ENCODE measurements around the gene BHLHA9. TPM values are rescaled to one million over a fixed set of nuclear protein-coding genes. Genes with fewer than 3 reads are reported as not detected.
"Not testable (repeated sequence)": the region's sequence is repeated elsewhere in the genome, so short reads cannot be mapped to it uniquely, and the experiment has no call there.

Gene BHLHA9
- total RNA-seq = not detected

DNA sequence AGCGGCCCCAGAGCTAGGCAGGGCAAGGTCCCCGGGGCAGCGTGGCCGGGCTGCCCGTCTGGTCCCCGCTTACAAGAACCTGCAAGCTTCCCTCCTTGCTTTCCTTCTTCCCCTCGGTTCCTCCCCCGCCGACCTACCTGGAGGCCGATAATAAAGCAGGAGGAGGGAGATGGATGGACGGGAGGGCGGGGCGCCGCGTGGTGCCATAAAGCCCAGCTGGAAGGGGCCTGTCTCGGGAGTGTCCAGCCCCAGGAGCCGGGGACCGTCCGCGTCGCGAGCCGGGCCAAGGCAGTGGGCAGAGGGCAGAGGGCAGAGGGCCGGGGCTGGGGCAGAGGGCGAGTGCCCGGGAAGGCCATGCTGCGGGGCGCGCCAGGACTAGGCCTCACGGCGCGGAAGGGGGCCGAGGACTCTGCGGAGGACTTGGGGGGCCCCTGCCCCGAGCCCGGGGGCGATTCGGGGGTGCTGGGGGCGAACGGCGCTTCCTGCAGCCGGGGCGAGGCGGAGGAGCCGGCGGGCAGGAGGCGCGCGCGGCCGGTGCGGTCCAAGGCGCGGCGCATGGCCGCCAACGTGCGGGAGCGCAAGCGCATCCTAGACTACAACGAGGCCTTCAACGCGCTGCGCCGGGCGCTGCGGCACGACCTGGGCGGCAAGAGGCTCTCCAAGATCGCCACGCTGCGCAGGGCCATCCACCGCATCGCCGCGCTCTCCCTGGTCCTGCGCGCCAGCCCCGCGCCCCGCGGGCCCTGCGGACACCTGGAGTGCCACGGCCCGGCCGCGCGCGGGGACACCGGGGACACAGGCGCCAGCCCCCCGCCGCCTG, at the start of gene BHLHA9:
TSS of gene BHLHA9 (plus strand) at position 235 of the 820 bp plus-strand sequence. CDS start at position 355, 120 bp downstream.
- ChIA-PET POLR2A (no interaction called here), CTCF (interaction anchor here (0.9 to 2.0 kb wide), 4 partner anchors 9 to 175 kb away, joined by 3 to 8 read pairs (median 4); partner anchors contain the start of gene TRARG1)

DNA sequence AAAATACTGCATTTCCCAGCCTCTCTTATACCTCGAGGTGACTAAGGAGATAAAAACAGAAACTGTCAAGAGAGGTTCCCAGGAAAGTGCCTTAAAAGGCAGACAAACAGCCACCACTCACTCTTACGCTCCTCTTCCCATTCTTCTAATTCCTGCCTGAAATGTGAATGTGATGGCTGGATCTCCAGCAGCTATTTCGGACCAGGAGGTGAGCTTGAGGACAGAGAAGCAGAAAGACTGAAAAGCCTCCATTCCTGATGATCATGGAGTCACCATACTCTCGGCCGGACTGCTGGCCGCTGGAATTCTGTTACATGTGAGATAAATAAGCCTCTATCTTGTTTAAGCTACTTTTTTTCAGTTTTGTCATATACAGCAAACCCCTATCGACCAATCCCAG, 49.0 kb upstream of the BHLHA9 start:
- ChIA-PET CTCF (no interaction called here), POLR2A (no interaction called here)

DNA sequence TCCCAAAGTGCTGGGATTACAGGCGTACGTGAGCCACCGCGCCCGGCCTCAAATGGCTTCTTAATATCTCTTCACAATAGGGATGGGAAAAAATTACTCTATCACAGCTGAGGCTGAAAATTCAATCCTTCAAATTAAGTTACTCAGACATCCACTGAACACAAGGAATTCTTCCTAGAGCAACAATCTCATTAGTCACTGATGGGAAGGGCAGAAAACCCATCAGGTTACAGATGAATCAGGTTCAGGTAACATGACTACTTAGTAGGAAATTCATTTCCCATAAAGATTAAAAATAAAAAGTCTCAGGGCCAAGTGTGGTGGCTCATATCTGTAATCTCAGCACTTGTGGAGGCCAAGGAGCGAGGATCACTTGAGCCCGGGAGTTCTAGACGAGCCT, 47.9 kb upstream of the BHLHA9 start:
- CTCF ChIA-PET = no interaction called here
- POLR2A ChIA-PET = no interaction called here

DNA sequence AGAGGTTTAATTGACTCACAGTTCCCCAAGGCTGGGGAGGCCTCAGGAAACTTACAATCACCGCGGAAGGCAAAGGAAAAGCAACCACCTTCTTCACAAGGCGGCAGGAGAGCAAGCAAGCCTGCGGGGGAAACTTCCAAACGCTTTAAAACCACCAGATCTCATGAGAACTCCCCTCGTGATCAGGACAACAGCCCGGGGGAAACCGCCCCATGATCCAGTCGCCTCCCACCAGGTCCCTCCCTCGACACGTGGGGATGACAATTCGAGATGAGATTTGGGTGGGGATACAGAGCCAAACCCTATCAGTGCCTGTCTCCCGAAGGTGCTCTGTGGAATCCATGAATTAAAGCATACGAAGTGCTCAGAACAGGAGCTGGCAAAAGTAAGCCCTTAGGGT, 46.6 kb upstream of the BHLHA9 start:
- ChIA-PET POLR2A (no interaction called here), CTCF (no interaction called here)

DNA sequence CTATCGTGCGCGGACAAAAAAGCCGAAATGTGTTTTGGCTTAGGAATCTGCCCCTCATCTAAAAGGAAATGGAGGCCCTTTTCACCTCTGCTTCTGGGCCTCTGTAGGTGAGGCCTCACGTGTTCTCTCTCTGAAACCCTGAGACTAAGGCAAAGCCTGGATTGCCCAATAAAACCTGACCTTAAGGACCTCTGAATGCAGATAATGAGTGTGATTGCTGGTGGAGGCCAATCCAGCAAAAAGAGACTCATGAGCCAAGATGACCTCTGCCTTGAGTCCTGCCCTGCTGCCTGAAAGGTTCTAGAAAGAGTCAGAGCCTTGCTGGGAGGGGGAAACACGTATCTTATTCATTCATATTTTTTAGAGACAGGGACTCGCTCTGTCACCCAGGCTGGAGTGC, 45.9 kb upstream of the BHLHA9 start:
- CTCF ChIA-PET = no interaction called here
- POLR2A ChIA-PET = no interaction called here

DNA sequence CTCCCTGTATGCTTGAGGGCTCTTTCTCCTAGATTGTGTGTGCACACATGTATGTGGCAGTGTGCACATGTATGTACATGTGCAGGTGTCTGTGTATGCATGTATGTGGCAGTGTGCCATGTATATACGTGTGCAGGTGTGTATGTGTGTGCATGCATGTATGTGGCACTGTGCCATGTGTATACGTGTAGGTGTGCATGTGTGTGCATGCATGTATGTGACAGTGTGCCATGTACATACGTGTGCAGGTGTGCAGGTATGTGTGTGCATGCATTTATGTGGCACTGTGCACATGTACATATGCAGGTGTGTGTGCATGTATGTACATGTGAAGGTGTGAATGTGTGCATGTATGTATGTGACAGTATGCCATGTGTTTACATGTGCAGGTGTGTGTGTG, 43.9 kb upstream of the BHLHA9 start:
- CTCF ChIA-PET = no interaction called here
- POLR2A ChIA-PET = no interaction called here

DNA sequence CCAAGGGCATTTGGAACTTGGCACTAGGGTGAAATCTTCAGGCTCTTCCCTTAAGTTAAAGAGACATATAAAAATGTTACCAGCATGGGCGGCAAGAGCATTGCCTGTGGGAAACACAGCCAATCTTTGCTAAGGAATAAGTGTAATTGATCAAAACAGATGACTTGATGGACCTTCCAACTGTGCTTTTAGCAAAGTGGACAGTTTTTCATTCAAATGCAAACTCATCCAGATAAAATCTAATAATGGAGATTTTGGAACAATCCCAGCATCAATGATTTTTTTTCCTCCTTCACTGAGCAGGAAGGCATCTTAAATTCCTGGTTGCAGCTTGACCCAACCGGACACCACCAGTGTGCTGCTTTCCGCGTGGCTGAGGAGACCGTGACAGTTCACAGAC, 42.9 kb upstream of the BHLHA9 start:
- ChIA-PET POLR2A (interaction anchor here (0.6 kb wide), 1 partner anchor 120 kb away, joined by 5 read pairs; no protein-coding TSS in a partner anchor), CTCF (interaction anchor here (1.0 to 1.3 kb wide), 3 partner anchors 30 to 138 kb away, joined by 3 to 7 read pairs (median 3); no protein-coding TSS in a partner anchor)

DNA sequence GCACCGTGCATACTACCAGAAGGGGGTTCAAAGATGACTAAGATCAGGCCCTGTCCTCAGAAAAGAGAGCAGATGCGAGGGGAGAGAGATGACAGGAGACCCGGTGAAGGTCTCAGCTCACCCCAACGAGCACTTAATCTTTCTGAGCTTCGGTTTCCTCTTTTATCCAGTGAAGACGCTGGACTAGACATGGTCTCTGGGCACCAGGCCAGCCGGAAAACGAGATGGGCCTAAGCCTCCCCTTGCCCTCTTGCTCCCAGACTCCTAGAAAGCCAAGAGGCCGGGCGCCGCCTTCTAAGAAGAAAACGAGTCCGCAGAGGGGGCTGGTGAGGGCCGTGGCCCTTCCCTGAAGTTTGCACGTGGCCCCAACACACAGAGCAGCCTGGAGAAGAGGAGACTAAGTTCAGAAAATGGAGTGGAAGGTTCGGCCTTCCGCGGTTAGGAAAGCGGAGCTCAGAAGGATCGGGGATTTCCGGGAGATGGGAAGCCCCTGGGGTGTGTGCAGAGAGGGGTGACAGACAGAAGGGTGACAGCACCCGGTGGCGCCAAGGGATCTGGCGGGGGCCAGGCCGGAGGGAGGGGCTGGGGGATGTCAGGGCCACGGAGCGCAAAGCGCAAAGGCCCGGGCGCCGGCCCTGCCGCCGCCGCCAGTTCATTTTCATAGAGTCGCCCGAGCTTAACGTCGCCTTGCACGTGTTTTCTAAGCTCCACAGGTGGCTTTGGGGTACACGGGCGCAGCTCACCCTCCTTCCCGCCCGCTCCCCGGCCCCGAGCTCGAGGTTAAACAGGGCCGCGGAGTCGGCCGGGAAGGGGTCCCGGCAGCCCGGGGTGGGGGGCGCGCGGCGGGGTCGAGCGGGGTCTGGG, 42.1 kb upstream of the BHLHA9 start:
- ChIA-PET CTCF (interaction anchor here (1.0 to 1.3 kb wide), 3 partner anchors 30 to 137 kb away, joined by 3 to 7 read pairs (median 3); no protein-coding TSS in a partner anchor), POLR2A (no interaction called here)

DNA sequence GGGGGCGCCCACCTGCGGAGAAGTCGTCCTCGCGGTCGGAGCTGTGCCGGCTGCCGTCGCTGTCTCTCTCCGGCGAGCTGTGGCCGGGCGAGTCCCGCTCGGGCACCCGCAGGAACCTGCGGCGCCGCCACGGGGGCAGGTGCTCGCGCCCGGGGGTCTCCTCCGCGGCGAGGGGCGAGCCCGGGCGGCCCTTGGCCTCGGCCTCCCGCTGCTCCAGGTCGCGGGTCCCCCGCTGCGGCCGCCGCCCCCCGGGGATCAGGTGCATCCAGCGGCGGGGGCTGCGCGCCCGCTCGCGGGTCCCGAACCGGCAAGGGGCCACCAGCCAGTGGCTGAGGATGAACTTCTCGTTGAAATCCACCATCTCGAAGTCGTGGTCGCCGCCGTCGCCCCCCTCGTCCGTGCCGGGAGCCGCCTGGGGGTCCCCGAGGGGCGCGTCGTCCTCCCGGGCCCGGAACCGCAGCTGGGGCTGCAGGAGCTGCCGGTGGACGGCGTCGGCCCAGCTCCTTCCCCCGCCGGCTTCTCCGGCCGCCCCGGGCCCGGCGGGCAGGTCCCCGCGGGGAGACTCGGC, 41.4 kb upstream of the BHLHA9 start:
- ChIA-PET POLR2A (interaction anchor here (0.7 kb wide), 1 partner anchor 339 kb away, joined by 3 read pairs; no protein-coding TSS in a partner anchor), CTCF (interaction anchor here (1.3 kb wide), 2 partner anchors 31 to 106 kb away, joined by 3 to 7 read pairs; no protein-coding TSS in a partner anchor)

DNA sequence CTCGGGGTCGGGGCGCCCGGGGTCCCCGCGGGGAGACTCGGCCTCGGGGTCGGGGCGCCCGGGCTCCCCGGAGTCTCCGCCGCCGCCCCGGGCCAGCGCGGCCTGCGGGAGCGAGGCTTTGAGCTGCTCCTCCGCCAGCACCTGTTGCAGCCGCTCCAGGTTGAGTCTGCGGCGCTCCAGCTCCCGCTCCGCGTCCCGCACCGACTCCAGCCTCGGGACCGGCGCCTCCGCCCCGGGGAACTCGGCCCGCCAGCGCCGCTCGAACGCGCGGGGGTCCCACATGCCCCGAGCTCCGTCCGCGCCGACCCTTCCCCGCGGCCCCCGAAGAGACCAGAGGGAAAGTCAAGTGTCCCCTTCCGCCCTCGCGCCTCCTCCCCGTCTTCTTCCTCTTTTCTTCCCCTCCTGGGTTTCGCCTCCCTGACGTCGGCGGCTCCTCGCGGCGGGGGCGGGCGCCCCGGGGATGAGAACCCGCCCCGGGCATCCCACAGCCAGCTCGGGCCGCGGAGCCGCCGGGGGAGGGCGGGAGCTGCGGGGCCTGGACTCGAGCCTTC, 40.8 kb upstream of the BHLHA9 start:
- POLR2A ChIA-PET = interaction anchor here (0.7 kb wide), 1 partner anchor 338 kb away, joined by 3 read pairs; no protein-coding TSS in a partner anchor
- CTCF ChIA-PET = no interaction called here

DNA sequence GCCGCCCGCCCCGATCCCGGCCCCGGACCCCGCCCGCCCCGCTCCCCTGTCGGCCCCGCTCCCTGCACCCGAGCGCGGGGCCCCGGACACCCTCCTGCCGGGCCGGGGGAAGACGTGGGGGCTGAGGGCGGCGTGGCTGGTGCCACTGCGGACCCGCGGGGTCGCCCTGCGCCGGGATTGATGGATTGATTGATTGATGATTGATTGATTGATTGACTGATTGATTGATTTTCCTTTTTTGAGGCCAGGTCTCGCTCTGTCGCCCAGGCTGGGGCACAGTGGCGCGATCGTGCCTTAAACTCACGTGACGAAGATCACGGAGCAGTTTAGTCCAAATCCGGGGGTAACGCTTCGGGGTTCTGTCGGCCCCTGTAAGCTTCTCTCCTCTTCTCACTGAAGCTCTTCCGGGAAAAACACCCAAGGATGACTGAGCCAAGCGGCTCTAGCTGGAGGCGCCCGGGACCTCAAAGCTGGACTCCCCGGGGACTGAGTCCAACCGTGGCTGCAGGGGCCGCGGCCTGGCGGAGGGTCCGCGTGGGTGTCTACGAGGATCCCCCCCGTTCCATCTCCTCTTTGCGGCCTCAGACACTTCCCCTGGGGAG, 40.2 kb upstream of the BHLHA9 start:
- POLR2A ChIA-PET = no interaction called here

DNA sequence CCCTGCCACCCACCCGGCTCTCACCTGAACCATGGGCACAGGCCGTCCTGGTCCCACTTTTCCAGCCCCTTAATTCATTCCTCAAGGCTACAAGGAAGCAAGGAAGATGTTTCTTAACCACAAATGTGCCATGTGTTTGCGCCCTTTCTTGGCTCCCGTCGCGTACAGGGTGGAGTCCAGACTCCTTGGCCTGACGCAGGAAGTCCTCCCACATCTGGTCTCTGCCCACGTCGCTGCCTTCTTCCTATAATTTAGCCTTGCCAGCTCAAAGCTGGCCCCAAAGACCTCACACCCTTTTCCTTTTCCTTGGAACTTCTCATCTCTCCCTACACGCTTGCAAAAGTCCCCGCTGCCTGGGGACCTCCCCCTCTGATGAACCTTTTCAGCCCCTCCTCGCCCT, 38.8 kb upstream of the BHLHA9 start:
- CTCF ChIA-PET = interaction anchor here (0.7 to 1.0 kb wide), 2 partner anchors 28 to 66 kb away, joined by 3 read pairs; no protein-coding TSS in a partner anchor
- POLR2A ChIA-PET = no interaction called here

More for the DNA sequence above, 40.2 kb upstream of the BHLHA9 start:
- CTCF ChIA-PET = interaction anchor here (1.0 kb wide), 1 partner anchor 29 kb away, joined by 3 read pairs; no protein-coding TSS in a partner anchor

DNA sequence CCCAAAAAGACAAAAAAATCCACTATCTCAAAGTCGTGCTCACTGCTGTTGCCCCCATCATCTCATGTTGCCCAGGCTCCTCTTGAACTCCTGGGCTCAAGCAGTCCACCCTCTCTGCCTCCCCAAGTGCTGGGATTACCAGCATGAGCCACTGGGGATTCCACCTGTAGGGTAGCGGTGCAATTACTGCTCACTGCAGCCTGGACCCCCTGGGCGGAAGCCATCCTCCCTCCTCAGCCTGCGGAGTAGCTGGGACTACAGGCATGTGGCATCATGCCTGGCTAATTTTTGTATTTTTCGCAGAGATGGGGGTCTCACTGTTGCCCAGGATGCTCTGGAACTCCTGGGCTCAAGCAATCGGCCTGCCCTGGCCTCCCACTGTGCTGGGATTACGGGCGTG, 37.9 kb upstream of the BHLHA9 start:
- ChIA-PET POLR2A (no interaction called here), CTCF (interaction anchor here (0.7 kb wide), 1 partner anchor 65 kb away, joined by 3 read pairs; no protein-coding TSS in a partner anchor)

DNA sequence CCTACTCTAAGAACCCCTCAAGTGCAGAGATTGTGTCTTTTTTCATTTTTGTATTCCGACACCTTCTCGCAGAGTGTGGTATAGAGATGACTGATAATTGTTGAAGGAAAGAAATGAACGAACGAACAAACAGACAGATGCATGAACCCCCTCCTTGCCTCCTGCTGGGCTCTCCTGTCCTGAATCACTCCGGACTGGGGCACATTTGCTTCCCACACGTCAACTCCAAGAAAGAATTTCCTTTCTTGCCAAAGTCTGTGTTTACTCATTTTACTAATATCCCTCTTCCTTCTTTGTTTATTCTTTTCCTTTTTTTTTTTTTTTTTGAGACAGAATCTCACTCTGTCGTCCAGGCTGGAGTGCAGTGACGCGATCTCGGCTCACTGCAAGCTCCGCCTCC, 37.5 kb upstream of the BHLHA9 start:
- ChIA-PET CTCF (no interaction called here), POLR2A (no interaction called here)

DNA sequence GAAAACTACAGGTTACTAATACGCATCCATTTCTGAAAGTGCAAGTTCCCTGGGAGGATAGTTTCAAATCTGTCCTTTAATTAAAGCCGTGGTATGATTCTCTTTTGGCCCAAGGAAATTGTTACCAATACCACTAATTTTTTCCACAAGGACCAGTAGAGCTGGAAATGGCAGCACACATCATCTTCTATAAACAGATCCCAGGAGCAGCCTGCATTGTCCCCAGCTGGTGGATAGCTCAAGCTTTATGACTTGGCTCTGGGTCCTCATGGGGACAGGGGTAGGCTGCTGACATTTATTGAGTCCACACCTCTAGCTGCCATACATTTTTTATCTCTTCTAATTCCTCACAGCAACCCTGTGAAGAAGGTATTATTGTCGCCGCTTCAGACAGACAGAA, 35.8 kb upstream of the BHLHA9 start:
- CTCF ChIA-PET = interaction anchor here (0.5 to 1.0 kb wide), 2 partner anchors 11 to 118 kb away, joined by 3 to 4 read pairs; no protein-coding TSS in a partner anchor
- POLR2A ChIA-PET = no interaction called here

DNA sequence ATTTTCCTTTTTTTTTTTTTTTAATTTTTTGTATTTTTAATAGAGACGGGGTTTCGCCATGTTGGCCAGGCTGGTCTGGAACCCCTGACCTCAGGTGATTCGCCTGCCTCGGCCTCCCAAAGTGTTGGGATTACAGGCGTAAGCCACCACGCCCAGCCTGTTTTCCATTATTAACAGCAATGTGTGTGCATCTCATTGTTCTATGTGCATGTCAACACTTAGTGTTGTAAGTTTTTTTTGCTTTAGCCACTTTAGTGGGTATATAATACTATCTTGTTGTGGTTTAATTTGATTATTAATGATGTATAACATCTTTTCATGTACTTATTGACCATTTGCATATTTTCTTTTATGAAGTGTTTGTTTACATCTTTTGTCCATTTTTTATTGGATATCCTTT, 32.8 kb upstream of the BHLHA9 start:
- ChIA-PET POLR2A (no interaction called here), CTCF (interaction anchor here (1.1 kb wide), 1 partner anchor 179 kb away, joined by 4 read pairs; no protein-coding TSS in a partner anchor)

DNA sequence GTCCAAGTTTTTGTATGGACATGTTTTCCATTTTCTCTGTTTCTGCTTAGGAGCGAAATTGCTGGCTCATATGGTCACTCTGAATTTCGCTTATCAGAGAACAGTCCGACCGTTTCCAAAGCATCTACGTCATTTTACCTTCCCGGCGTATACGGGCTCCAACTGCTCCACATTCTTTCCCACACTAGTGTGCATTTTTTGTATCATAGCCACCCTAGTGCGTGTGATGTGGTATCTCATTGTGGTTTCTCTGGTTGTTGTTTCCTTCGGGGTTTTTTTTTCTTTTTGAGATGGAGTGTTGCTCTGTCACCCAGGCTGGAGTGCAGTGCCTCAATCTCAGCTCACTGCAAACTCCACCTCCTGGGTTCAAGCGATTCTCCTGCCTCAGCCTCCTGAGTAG, 31.0 kb upstream of the BHLHA9 start:
- CTCF ChIA-PET = no interaction called here
- POLR2A ChIA-PET = interaction anchor here (0.6 kb wide), 1 partner anchor 671 kb away, joined by 3 read pairs; no protein-coding TSS in a partner anchor

DNA sequence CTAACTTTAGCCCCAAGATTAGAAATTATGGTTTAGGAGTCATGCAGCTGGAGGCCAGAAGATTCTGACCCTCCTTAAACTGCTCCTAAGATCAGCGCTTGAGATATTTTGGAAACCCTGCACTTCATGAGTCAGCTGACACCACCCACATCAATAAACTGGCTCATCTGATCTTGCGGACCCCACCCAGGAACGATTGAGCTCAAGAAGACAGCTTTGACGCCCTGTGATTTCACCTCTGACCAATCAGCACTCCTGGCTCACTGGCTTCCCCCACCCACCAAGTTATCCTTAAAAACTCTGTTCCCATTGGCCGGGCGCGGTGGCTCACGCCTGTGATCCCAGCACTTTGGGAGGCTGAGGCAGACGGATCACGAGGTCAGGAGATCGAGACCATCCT, 29.8 kb upstream of the BHLHA9 start:
- CTCF ChIA-PET, POLR2A ChIA-PET: not testable (repeated sequence)

DNA sequence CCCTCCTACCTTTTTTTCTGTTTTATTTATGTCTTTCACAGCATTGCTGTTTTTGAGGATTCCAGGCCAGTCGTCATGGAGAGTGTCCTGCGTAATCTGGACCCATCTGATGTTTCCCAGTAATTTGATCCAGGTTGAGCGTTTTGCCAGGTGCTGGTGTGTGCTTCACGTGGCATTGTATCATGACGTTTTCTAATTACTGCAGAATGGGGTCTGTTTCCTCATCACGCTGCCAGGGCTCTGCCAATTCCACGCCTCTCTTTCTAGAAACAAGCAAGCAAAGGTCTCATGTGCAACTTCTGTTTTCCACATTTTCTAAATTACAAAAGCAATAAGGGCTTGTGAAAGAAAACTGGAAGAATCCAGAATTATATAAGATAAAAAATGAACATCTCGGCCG, 28.3 kb upstream of the BHLHA9 start:
- CTCF ChIA-PET = no interaction called here
- POLR2A ChIA-PET = no interaction called here
